GOT3 (cell line): ENCODE measurements around the gene TTC33.
"Not testable (repeated sequence)": the region's sequence is repeated elsewhere in the genome, so short reads cannot be mapped to it uniquely, and the experiment has no call there.

Experiments used
- DNase-seq: peaks from one replicate; lab custom pipeline; 2025; ENCODE audit warnings: mixed read lengths; lab: John Stamatoyannopoulos, UW

The TTC33 gene

GRCh38 chr5:40652441-40653220 lies 103.1 kb downstream of the TTC33 start:
- no peak for DNase-seq

GRCh38 chr5:40651201-40651600 lies 104.6 kb downstream of the TTC33 start:
- no peak for DNase-seq

GRCh38 chr5:40649463-40650030 lies 106.2 kb downstream of the TTC33 start:
- no peak for DNase-seq

- DNase-seq: no peak
Observed at GRCh38 chr5:40648150-40648549, 107.6 kb downstream of the TTC33 start.

- no peak for DNase-seq
Observed at GRCh38 chr5:40646266-40646665, 109.5 kb downstream of the TTC33 start.

- not testable (repeated sequence) for DNase-seq
Observed at GRCh38 chr5:40639531-40639930, 116.2 kb downstream of the TTC33 start.

- DNase-seq: no peak
Observed at GRCh38 chr5:40634593-40634992, 121.2 kb downstream of the TTC33 start.

GRCh38 chr5:40634154-40634553 lies 121.6 kb downstream of the TTC33 start:
- DNase-seq: no peak

GRCh38 chr5:40631236-40631635 lies 124.5 kb downstream of the TTC33 start:
- no peak for DNase-seq

- DNase-seq: no peak
Observed at GRCh38 chr5:40630126-40630525, 125.6 kb downstream of the TTC33 start.

GRCh38 chr5:40628407-40628806 lies 127.4 kb downstream of the TTC33 start:
- no peak for DNase-seq

GRCh38 chr5:40627706-40628105 lies 128.1 kb downstream of the TTC33 start:
- DNase-seq: no peak

- no peak for DNase-seq
Observed at GRCh38 chr5:40626801-40627200, 129.0 kb downstream of the TTC33 start.

GRCh38 chr5:40623480-40624420 lies 132.0 kb downstream of the TTC33 start:
- no peak for DNase-seq

- no peak for DNase-seq
Observed at GRCh38 chr5:40622463-40623252, 133.1 kb downstream of the TTC33 start.

- no peak for DNase-seq
Observed at GRCh38 chr5:40619421-40619820, 136.3 kb downstream of the TTC33 start.

- DNase-seq: no peak
Observed at GRCh38 chr5:40618926-40619325, 136.8 kb downstream of the TTC33 start.

- DNase-seq: no peak
Observed at GRCh38 chr5:40616781-40617180, 139.0 kb downstream of the TTC33 start.

GRCh38 chr5:40615586-40616170 lies 140.1 kb downstream of the TTC33 start:
- DNase-seq: no peak

- no peak for DNase-seq
Observed at GRCh38 chr5:40614923-40615585, 140.7 kb downstream of the TTC33 start.

- DNase-seq: no peak
Observed at GRCh38 chr5:40614466-40614865, 141.3 kb downstream of the TTC33 start.
